HepG2 (cell line): Measurements from ENCODE around the gene ERBB4. TPM values are rescaled to one million over a fixed set of nuclear protein-coding genes. Genes with fewer than 3 reads are reported as not detected.

ENCODE experiments used
- ATAC-seq: fragments of 200-7000 bp; cut with Tn5 transposase; 3 replicates; pipeline ENCODE4 v1.9.1; 2020; ENCODE audit warnings: mild to moderate bottlenecking, moderate library complexity
- BruUV-seq: library from RNA; stranded (reverse); fragments of 400-500 nt; replicated peaks from 2 replicates; lab custom pipeline; 2021; lab: Mats Ljungman, UMichigan
- CTCF ChIA-PET: fragments of 300-600 bp; formaldehyde crosslinking; extraction: SDS; loops from one replicate; lab custom pipeline; 2021; ENCODE audit warnings: low total read pairs, inconsistent platforms, low intra/inter-chr PET ratio; lab: Yijun Ruan, JAX
- POLR2A ChIA-PET: fragments of 350-600 bp; sonication (Branson Sonifier 250); formaldehyde crosslinking; loops from one replicate; lab custom pipeline; 2020; ENCODE audit warnings: antibody characterized with exemption, inconsistent platforms; lab: Yijun Ruan, JAX
- DNase-seq: peaks from one replicate; pipeline ENCODE4 v3.0.0-alpha.2; 2015; ENCODE audit warnings: low spot score
- FAIRE-seq: peaks from 3 replicates; lab custom pipeline; 2011; peaks lifted over from hg19 to GRCh38; lab: Jason Lieb, UNC
- H2AFZ ChIP-seq: one replicate; pipeline ENCODE4 v1.6.1; 2011; ENCODE audit warnings: low read length, inconsistent platforms
- H3K27ac ChIP-seq: fragments of 300-600 bp; 3 replicates; pipeline ENCODE4 v1.8.0; 2011; ENCODE audit warnings: mixed run types, mild to moderate bottlenecking, mixed read lengths, low read length, inconsistent platforms; ENCODE audit not compliant: insufficient read depth; ENCODE audit errors: extremely low read length
- H3K27me3 ChIP-seq, 2 experiments: fragments of 200-600 bp in 1 of 2; 2 replicates in 1 of 2; 3 replicates in 1 of 2; pipeline versions ENCODE4 v1.6.0 to v1.8.0; 2011; ENCODE audit warnings: low read length in 2 of 2, mild to moderate bottlenecking in 2 of 2, moderate library complexity in 2 of 2, inconsistent platforms in 1 of 2; ENCODE audit not compliant: insufficient read depth in 2 of 2, control insufficient read depth in 1 of 2
- H3K36me3 ChIP-seq, 2 experiments: fragments of 200-600 bp in 1 of 2; replicated peaks in 1 of 2; 2 replicates in 1 of 2; 3 replicates in 1 of 2; pipeline versions ENCODE4 v1.5.1 to v1.8.0; 2011; ENCODE audit warnings: low read length in 2 of 2, inconsistent platforms in 1 of 2; ENCODE audit not compliant: insufficient read depth in 2 of 2, control insufficient read depth in 1 of 2
- H3K4me1 ChIP-seq: 2 replicates; pipeline ENCODE4 v1.5.1; 2012; ENCODE audit warnings: low read length, inconsistent platforms; ENCODE audit not compliant: insufficient read depth
- H3K4me2 ChIP-seq: 2 replicates; pipeline ENCODE4 v1.6.0; 2011; ENCODE audit warnings: low read depth, low read length, inconsistent platforms
- H3K4me3 ChIP-seq, 3 experiments: fragments of 200-600 bp in 1 of 3; sonication (generic), shearing (Covaris generic) in 1 of 3; replicated peaks in 1 of 3; 2 replicates each; pipeline ENCODE4 v1.5.1; 2011 to 2016; ENCODE audit warnings: low read length in 3 of 3, inconsistent platforms in 2 of 3, low read depth in 2 of 3, mild to moderate bottlenecking in 2 of 3, control low read depth in 1 of 3, mixed read lengths in 1 of 3; ENCODE audit not compliant: insufficient read depth in 1 of 3
- H3K79me2 ChIP-seq: one replicate; pipeline ENCODE4 v1.6.1; 2011; ENCODE audit warnings: low read length, inconsistent platforms; ENCODE audit not compliant: insufficient read depth
- H3K9ac ChIP-seq: 2 replicates; pipeline ENCODE4 v1.6.0; 2011; ENCODE audit warnings: mild to moderate bottlenecking, low read depth, low read length, inconsistent platforms; ENCODE audit not compliant: insufficient read depth
- H3K9me3 ChIP-seq: 2 replicates; pipeline ENCODE4 v1.5.1; 2012; ENCODE audit warnings: mild to moderate bottlenecking, low read length
- H4K20me1 ChIP-seq: 2 replicates; pipeline ENCODE4 v1.6.0; 2011; ENCODE audit warnings: inconsistent platforms, mild to moderate bottlenecking, low read length, moderate library complexity; ENCODE audit not compliant: insufficient read depth
- AFF4 ChIP-seq: sonication (generic); formaldehyde crosslinking; IDR thresholded peaks from 2 replicates; pipeline ENCODE4 v1.4.0; 2020; ENCODE audit warnings: missing genetic modification reagents
- CTCF ChIP-seq: sonication (generic); formaldehyde crosslinking; IDR thresholded peaks from 2 replicates; pipeline ENCODE4 v1.5.0; 2020; ENCODE audit warnings: mild to moderate bottlenecking, missing genetic modification reagents, moderate library complexity
- DBP ChIP-seq: sonication (generic); formaldehyde crosslinking; IDR thresholded peaks from 2 replicates; pipeline ENCODE4 v1.4.0; 2020; ENCODE audit warnings: missing genetic modification reagents; ENCODE audit errors: not compliant biosample characterization
- ETV6 ChIP-seq: sonication (generic); formaldehyde crosslinking; conservative IDR thresholded peaks from 2 replicates; pipeline ENCODE4 v1.4.0; 2020; ENCODE audit warnings: missing genetic modification reagents
- SKIL ChIP-seq: sonication (generic); formaldehyde crosslinking; IDR thresholded peaks from 2 replicates; pipeline ENCODE4 v1.8.0; 2022; ENCODE audit warnings: missing genetic modification reagents, mild to moderate bottlenecking, moderate library complexity, borderline replicate concordance
- SMC3 ChIP-seq: IDR thresholded peaks from 2 replicates; pipeline ENCODE4 v1.6.1; 2011; ENCODE audit warnings: low read length, improper control_type of control experiment
- STAG1 ChIP-seq: sonication (generic); formaldehyde crosslinking; IDR thresholded peaks from 2 replicates; pipeline ENCODE4 v1.4.0; 2020; ENCODE audit warnings: missing genetic modification reagents
- ZNF629 ChIP-seq: sonication (generic); formaldehyde crosslinking; conservative IDR thresholded peaks from 2 replicates; pipeline ENCODE4 v1.5.0; 2020; ENCODE audit warnings: missing genetic modification reagents
- WGBS: methylation state at CpG from one replicate; pipeline ENCODE4 v1.1.6; 2017; ENCODE audit warnings: low lambda C conversion rate; 5-methylcytosine and 5-hydroxymethylcytosine counted together
- in situ Hi-C: cut with HindIII; loops from 2 replicates; pipeline ENCODE4 v1.10.0; 2017; ENCODE audit warnings: low pct_unique_long_range_greater_than_20kb; ENCODE audit not compliant: extremely low pct_ligation_motif_present
- intact Hi-C: fragments of 100-400 bp; cut with micrococcal nuclease; formaldehyde crosslinking; loops from one replicate; pipeline ENCODE4 v1.10.0; 2022; ENCODE audit not compliant: unreplicated experiment
- polyA plus RNA-seq, 8 experiments: library from polyadenylated mRNA; depleted of rRNA in 3 of 8; stranded (reverse) in 7 of 8; unstranded in 1 of 8; fragments of >200 nt; fragmentation: Illumina TruSeq in 4 of 8; extraction: Trizol in 4 of 8; gene quantifications; 2 replicates each; pipeline versions ENCODE4 v1.2.1 to v1.2.3, GENCODE V29; 2011 to 2016; ENCODE audit warnings: low read depth in 4 of 8, missing spikeins in 1 of 8, mixed read lengths in 1 of 8; ENCODE audit not compliant: insufficient read depth in 1 of 8
- total RNA-seq, 5 experiments: library from RNA; depleted of rRNA; stranded (reverse); fragments of >200 nt; fragmentation: Illumina TruSeq; extraction: Trizol; gene quantifications; 2 replicates each; pipeline ENCODE4 v1.2.3, GENCODE V29; 2016; ENCODE audit warnings: low read depth in 1 of 5

The ERBB4 gene
- total and polyA plus RNA-seq, 2 of the 13 experiments (the other 11 are each of a cell fraction or from before 2014, with no cell fraction given) = not detected

- TF ChIP-seq CTCF = peak; percentile 58
- TF ChIP-seq SMC3 = peak; percentile 10; the same call in 1 of the 2 replicates
- peak; percentile 37 for TF ChIP-seq STAG1 (CRISPR knock-in tag)
- TF ChIP-seq DBP (CRISPR knock-in tag) = no peak
- POLR2A ChIA-PET = no interaction called here
- CTCF ChIA-PET = interaction anchor here (1.5 kb wide), 1 partner anchor 259 kb away, joined by 4 read pairs; no protein-coding TSS in a partner anchor
- BruUV-seq = no TSS peak
- no peaks in the 10 kb centered on the region for H3K9me3 ChIP-seq
- H3K4me1 ChIP-seq = no peaks in the 10 kb centered on the region
- no peak overlapping the region for H3K27ac ChIP-seq
- H2AFZ ChIP-seq = no peak overlapping the region
- H4K20me1 ChIP-seq = no peaks in the 10 kb centered on the region
- H3K9ac ChIP-seq = no peak overlapping the region
- intact Hi-C loops = loop anchor here (1.0 to 10.0 kb wide), 2 partner anchors 260 to 562 kb away; no protein-coding TSS in a partner anchor
- under 1% methylated on average over 6 of the region's 6 CpGs for WGBS
- in situ Hi-C loops = no loop called here
- no peak overlapping the region for H3K4me3 ChIP-seq
- ATAC-seq (peak; percentile 95), FAIRE-seq (peak; percentile 58), DNase-seq (peak; percentile 13)
- H3K4me2 ChIP-seq = no peak overlapping the region
- H3K79me2 ChIP-seq = no peaks in the 10 kb centered on the region
- H3K36me3 ChIP-seq = no peaks in the 10 kb centered on the region
- no peaks in the 10 kb centered on the region for H3K27me3 ChIP-seq
Measured at GRCh38 chr2:212005085-212005671, 533.4 kb downstream of the ERBB4 start.

GRCh38 chr2:212001325-212001724 lies 537.3 kb downstream of the ERBB4 start:
- H3K9me3 ChIP-seq = no peaks in the 10 kb centered on the region
- in situ Hi-C loops (no loop called here), intact Hi-C loops (loop anchor here (10.0 kb wide), 1 partner anchor 257 kb away; no protein-coding TSS in a partner anchor)
- H3K4me2 ChIP-seq = no peak overlapping the region
- 0% methylated on average over 1 of the region's 1 CpG for WGBS
- no peaks in the 10 kb centered on the region for H3K36me3 ChIP-seq
- H3K4me1 ChIP-seq = no peaks in the 10 kb centered on the region
- ChIA-PET CTCF (no interaction called here), POLR2A (no interaction called here)
- no peaks in the 10 kb centered on the region for H3K27me3 ChIP-seq
- H3K27ac ChIP-seq = no peak overlapping the region
- BruUV-seq = no TSS peak
- no peak overlapping the region for H3K9ac ChIP-seq
- H3K4me3 ChIP-seq = no peak overlapping the region
- DNase-seq = no peak
- no peak overlapping the region for H2AFZ ChIP-seq
- no peak for ATAC-seq
- FAIRE-seq = no peak
- H3K79me2 ChIP-seq = no peaks in the 10 kb centered on the region
- no peaks in the 10 kb centered on the region for H4K20me1 ChIP-seq
- TF ChIP-seq ETV6 (CRISPR knock-in tag) = no peak
- no peak for TF ChIP-seq SKIL (CRISPR knock-in tag)
- no peak for TF ChIP-seq ZNF629
- no peak for TF ChIP-seq AFF4
